GM12878 (cell line): Measurements from ENCODE around the gene PTCRA. TPM values are rescaled to one million over a fixed set of nuclear protein-coding genes. Genes with fewer than 3 reads are reported as not detected.

Experiments used
- BHLHE40 ChIP-seq, 2 experiments: fragments of 450-650 bp in 1 of 2; IDR thresholded peaks; 2 replicates each; pipeline ENCODE4 v1.6.1; 2011 to 2017; ENCODE audit warnings: low read depth in 2 of 2, borderline replicate concordance in 1 of 2, improper control_type of control experiment in 1 of 2, low read length in 1 of 2, mild to moderate bottlenecking in 1 of 2
- CBFB ChIP-seq: IDR thresholded peaks from 2 replicates; pipeline ENCODE4 v1.6.1; 2016; ENCODE audit warnings: antibody characterized with exemption, low read depth
- HDGF ChIP-seq: fragments of 450-650 bp; IDR thresholded peaks from 2 replicates; pipeline ENCODE4 v1.6.1; 2016; ENCODE audit warnings: antibody characterized with exemption
- JUNB ChIP-seq: IDR thresholded peaks from 2 replicates; pipeline ENCODE4 v1.6.1; 2016; ENCODE audit warnings: antibody characterized with exemption, mild to moderate bottlenecking
- MEF2A ChIP-seq: IDR thresholded peaks from 2 replicates; pipeline ENCODE4 v1.6.1; 2011; ENCODE audit warnings: low read depth, mild to moderate bottlenecking, low read length, moderate library complexity; ENCODE audit not compliant: insufficient read depth
- MEF2B ChIP-seq: fragments of 450-650 bp; IDR thresholded peaks from 2 replicates; pipeline ENCODE4 v1.6.1; 2018; ENCODE audit warnings: mild to moderate bottlenecking, moderate library complexity; ENCODE audit not compliant: partially characterized antibody, poor library complexity, severe bottlenecking
- MXI1 ChIP-seq: fragments of 150-350 bp; IDR thresholded peaks from 2 replicates; pipeline ENCODE4 v1.6.1; 2011; ENCODE audit warnings: low read depth, mild to moderate bottlenecking, inconsistent platforms, low read length, improper control_type of control experiment
- NFYB ChIP-seq: IDR thresholded peaks from 2 replicates; pipeline ENCODE4 v1.6.1; 2011; ENCODE audit warnings: low read depth, mild to moderate bottlenecking, low read length, improper control_type of control experiment, moderate library complexity; ENCODE audit not compliant: insufficient read depth
- NR2F1 ChIP-seq: fragments of 450-650 bp; conservative IDR thresholded peaks from 2 replicates; pipeline ENCODE4 v1.6.1; 2017; ENCODE audit warnings: mild to moderate bottlenecking
- RAD21 ChIP-seq: IDR thresholded peaks from 2 replicates; pipeline ENCODE4 v1.6.1; 2011; ENCODE audit warnings: mild to moderate bottlenecking, low read depth, low read length, moderate library complexity; ENCODE audit not compliant: insufficient read depth
- RB1 ChIP-seq: fragments of 450-650 bp; formaldehyde crosslinking; IDR thresholded peaks from 2 replicates; pipeline ENCODE4 v1.6.1; 2017; ENCODE audit warnings: mild to moderate bottlenecking, borderline replicate concordance
- RELA ChIP-seq: fragments of 450-650 bp; IDR thresholded peaks from 2 replicates; pipeline ENCODE4 v1.8.0; 2014; ENCODE audit warnings: borderline replicate concordance; ENCODE audit not compliant: partially characterized antibody
- SIN3A ChIP-seq: IDR thresholded peaks from 2 replicates; pipeline ENCODE4 v1.6.1; 2012; ENCODE audit warnings: low read depth, low read length, improper control_type of control experiment
- SMARCA5 ChIP-seq: fragments of 450-650 bp; IDR thresholded peaks from 2 replicates; pipeline ENCODE4 v1.6.1; 2017; ENCODE audit warnings: mild to moderate bottlenecking
- SPI1 ChIP-seq: IDR thresholded peaks from 2 replicates; pipeline ENCODE4 v1.6.1; 2011; ENCODE audit warnings: low read depth, mild to moderate bottlenecking, low read length, moderate library complexity, borderline replicate concordance; ENCODE audit not compliant: insufficient read depth
- polyA plus RNA-seq, 11 experiments: library from polyadenylated mRNA; depleted of rRNA in 4 of 11; unstranded in 6 of 11; stranded (reverse) in 5 of 11; fragments of >200 nt; fragmentation: Nextera tagmentation in 4 of 11; fragmentation: Illumina TruSeq in 1 of 11; extraction: Ambion mirVana in 4 of 11; extraction: Trizol in 1 of 11; gene quantifications; 1 replicate in 1 of 11; 2 replicates in 10 of 11; pipeline versions ENCODE4 v1.2.1 to v1.2.3, GENCODE V29; 2011 to 2016; ENCODE audit warnings: inconsistent platforms in 2 of 11, missing spikeins in 2 of 11, low read depth in 1 of 11
- total RNA-seq, 4 experiments: library from RNA; depleted of rRNA in 3 of 4; stranded (reverse); fragments of >200 nt in 3 of 4; fragmentation: Illumina TruSeq in 1 of 4; extraction: Trizol in 1 of 4; gene quantifications; 2 replicates each; pipeline versions ENCODE4 v1.2.1 to v1.2.3, GENCODE V29; 2013 to 2021
- TF ChIP-seq, protein P1 (sequence below): fragments of 450-650 bp; formaldehyde crosslinking; IDR thresholded peaks from 2 replicates; pipeline ENCODE4 v1.4.0; 2022; ENCODE audit warnings: mild to moderate bottlenecking, moderate library complexity
- TF ChIP-seq, protein P2 (sequence below): fragments of 450-650 bp; IDR thresholded peaks from 2 replicates; pipeline ENCODE4 v1.6.1; 2017; ENCODE audit warnings: mild to moderate bottlenecking, moderate library complexity

PTCRA gene
- total and polyA plus RNA-seq, 10 of the 15 experiments (the other 5 are each of a cell fraction or from before 2014, with no cell fraction given), result 0.10 to 1.1 (median 0.19) TPM; not detected in 4

DNA sequence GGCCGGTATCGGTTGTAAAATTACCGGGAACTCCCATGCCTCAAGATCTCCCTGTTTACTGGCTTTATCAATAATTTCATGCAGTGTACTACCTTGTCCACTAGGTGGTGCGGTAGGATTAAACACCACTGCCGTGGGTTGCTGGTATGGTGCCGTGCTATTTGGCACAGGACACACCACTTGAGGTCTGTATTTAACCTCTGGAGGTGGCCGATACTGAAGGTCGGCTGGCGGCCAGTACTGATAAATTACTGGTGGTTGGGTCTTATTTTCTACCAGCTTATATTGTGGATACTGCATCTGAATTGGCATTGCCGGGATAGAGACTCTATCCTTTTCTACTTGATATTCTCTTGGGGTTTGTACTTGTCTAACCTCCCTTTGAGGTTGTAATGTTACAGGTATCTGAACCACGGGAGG lies 14.3 kb upstream of the PTCRA start (continued):
- TF ChIP-seq, protein P1, sequence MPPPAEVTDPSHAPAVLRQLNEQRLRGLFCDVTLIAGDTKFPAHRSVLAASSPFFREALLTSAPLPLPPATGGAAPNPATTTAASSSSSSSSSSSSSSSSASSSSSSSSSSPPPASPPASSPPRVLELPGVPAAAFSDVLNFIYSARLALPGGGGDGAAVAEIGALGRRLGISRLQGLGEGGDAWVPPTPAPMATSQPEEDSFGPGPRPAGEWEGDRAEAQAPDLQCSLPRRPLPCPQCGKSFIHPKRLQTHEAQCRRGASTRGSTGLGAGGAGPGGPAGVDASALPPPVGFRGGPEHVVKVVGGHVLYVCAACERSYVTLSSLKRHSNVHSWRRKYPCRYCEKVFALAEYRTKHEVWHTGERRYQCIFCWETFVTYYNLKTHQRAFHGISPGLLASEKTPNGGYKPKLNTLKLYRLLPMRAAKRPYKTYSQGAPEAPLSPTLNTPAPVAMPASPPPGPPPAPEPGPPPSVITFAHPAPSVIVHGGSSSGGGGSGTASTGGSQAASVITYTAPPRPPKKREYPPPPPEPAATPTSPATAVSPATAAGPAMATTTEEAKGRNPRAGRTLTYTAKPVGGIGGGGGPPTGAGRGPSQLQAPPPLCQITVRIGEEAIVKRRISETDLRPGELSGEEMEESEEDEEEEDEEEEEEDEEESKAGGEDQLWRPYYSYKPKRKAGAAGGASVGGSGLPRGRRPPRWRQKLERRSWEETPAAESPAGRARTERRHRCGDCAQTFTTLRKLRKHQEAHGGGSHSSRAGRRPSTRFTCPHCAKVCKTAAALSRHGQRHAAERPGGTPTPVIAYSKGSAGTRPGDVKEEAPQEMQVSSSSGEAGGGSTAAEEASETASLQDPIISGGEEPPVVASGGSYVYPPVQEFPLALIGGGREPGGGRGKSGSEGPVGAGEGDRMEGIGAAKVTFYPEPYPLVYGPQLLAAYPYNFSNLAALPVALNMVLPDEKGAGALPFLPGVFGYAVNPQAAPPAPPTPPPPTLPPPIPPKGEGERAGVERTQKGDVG (CRISPR knock-in tag), result no peak
- no peak for TF ChIP-seq SPI1
- 0 out of 2 replicates have a peak, but pooled peaks have one; percentile 43 for TF ChIP-seq SIN3A
- peak; percentile 14 to 36; a peak in 1 of 4 replicates for TF ChIP-seq BHLHE40 (IDR thresholded peaks at IDR 0.05; ENCODE audit: borderline replicate concordance in 1 of 2, low read depth in 2 of 2, low read length in 1 of 2)
- TF ChIP-seq JUNB, result no peak
- peak; percentile 68 for TF ChIP-seq NR2F1
- TF ChIP-seq RELA, result no peak
- TF ChIP-seq, protein P2, sequence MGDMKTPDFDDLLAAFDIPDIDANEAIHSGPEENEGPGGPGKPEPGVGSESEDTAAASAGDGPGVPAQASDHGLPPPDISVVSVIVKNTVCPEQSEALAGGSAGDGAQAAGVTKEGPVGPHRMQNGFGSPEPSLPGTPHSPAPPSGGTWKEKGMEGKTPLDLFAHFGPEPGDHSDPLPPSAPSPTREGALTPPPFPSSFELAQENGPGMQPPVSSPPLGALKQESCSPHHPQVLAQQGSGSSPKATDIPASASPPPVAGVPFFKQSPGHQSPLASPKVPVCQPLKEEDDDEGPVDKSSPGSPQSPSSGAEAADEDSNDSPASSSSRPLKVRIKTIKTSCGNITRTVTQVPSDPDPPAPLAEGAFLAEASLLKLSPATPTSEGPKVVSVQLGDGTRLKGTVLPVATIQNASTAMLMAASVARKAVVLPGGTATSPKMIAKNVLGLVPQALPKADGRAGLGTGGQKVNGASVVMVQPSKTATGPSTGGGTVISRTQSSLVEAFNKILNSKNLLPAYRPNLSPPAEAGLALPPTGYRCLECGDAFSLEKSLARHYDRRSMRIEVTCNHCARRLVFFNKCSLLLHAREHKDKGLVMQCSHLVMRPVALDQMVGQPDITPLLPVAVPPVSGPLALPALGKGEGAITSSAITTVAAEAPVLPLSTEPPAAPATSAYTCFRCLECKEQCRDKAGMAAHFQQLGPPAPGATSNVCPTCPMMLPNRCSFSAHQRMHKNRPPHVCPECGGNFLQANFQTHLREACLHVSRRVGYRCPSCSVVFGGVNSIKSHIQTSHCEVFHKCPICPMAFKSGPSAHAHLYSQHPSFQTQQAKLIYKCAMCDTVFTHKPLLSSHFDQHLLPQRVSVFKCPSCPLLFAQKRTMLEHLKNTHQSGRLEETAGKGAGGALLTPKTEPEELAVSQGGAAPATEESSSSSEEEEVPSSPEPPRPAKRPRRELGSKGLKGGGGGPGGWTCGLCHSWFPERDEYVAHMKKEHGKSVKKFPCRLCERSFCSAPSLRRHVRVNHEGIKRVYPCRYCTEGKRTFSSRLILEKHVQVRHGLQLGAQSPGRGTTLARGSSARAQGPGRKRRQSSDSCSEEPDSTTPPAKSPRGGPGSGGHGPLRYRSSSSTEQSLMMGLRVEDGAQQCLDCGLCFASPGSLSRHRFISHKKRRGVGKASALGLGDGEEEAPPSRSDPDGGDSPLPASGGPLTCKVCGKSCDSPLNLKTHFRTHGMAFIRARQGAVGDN, result no peak
- TF ChIP-seq RB1, result 0 out of 2 replicates have a peak, but pooled peaks have one; percentile 63
- TF ChIP-seq HDGF, result no peak
- peak; percentile 62; the same call in 1 of the 2 replicates for TF ChIP-seq MEF2A
- no peak for TF ChIP-seq NFYB
- peak; percentile 55; the same call in 1 of the 2 replicates for TF ChIP-seq SMARCA5
- no peak for TF ChIP-seq CBFB
- peak; percentile 98 for TF ChIP-seq RAD21
- peak; percentile 27 for TF ChIP-seq MEF2B
- TF ChIP-seq MXI1, result 0 out of 2 replicates have a peak, but pooled peaks have one; percentile 28
